Islet of Langerhans (tissue), 1 donor: ENCODE data around the gene FARS2.

ENCODE experiments used
- FAIRE-seq: peaks from one replicate; lab custom pipeline; 2011; peaks lifted over from hg19 to GRCh38; lab: Jason Lieb, UNC

The FARS2 gene

GRCh38 chr6:5326022-5326641 is 64.8 kb downstream of the FARS2 start:
- no peak for FAIRE-seq

DNA sequence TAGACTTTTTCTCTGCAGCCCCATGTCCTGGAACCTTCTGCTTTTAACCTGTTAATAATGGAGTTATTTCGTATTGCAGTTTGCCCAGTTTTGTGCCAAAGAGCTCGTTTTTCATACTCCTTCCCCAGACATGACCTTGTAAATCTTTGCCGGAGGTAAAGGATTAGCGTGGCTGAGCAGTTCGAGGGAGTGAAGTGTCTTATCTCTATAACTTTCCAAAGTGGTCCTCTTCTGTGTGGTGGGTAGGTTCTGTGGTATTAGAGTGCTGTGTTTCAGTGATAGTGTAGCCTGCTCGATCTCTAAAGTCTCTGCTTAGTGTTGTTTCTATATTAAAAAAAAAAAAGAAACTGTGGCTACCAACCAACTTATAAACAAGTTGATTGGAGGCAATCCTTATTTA is 67.5 kb downstream of the FARS2 start:
- FAIRE-seq, result no peak

DNA sequence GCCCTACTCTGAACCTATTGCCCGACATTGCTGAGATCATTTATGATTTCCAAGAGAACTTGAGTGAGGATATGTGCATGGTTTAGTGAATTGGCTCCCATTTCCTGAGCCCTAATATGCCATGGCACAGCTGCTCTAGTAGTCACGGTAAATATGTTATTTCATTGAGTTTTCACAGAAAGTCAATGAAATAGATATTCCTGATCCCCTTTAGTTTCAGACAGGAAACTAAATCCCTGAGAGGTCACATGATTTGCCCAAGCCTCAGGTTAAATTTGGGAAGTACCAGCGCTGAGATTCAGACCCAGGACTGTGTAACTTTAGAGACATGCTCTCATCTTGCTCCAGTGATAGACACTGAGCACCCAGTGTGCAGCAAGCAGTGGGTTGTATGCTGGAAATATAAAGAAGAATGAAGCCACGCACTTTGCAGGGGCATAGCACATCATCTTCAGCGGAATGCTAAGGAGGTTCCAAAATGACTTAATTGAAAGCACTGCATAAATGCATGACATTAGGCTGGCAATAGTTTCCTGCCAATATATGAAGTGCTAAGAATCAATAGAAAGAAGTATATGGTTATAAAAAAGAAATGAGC is 70.6 kb downstream of the FARS2 start:
- FAIRE-seq, result no peak

GRCh38 chr6:5333658-5334057 is 72.3 kb downstream of the FARS2 start:
- no peak for FAIRE-seq

GRCh38 chr6:5334341-5334740 is 73.0 kb downstream of the FARS2 start:
- no peak for FAIRE-seq

- FAIRE-seq, result no peak
These were observed 73.7 kb downstream of the FARS2 start for GRCh38 chr6:5335020-5335419.

DNA sequence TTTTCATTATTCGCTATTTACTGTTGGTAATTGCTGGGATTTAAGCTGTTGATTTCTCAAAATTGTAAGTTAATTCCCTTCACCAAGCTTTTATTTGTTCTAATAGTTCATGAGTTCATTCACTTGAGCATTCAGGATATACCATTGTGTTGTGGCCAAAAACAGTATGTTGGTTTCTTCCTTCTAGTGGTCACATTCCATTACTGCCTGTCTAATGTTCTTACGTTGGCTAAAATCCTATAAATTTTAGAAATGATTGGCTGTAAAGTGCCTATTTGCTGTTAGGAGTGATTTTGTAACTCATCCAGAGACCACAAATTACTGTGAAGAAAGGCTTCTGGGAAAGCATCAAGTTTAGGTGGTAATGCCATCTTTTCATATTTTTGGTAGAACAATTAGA is 76.3 kb downstream of the FARS2 start:
- no peak for FAIRE-seq

DNA sequence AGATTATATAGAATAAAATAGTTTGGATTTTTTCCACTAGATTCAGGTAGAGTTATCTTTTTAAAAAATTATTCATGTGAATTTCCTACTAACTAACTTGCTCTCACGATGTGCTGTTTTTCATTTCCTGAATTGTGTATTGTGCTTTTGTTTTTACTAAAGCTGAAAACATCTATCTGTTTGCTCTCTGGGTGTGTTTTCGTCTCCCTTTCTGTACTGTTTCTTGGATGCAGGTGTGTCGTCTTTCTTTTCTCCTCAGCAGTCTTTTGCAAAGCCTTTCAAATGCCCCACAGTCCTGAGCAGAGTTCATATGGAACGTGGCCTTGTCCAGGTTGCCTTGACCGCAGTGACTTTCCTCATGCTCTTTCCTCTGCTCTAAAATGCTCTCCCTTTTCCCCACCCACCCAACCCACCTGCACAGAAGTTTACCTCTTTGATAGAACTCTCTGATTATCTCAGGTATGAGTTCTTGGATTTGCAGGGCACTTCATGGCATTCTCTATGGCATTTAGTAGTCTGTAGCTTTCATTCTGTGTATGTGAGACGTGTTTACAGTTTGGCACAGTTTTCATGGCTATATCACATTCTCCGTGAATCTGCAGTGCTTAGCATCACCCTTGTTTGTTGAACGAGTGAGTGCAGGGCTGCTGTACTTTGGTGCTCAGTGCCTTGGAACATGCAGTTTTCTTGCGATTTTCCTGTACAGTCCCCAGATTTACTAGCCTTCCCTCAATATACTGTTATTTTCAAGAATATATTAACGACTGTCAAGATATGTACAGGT is 77.1 kb downstream of the FARS2 start:
- FAIRE-seq, result no peak

DNA sequence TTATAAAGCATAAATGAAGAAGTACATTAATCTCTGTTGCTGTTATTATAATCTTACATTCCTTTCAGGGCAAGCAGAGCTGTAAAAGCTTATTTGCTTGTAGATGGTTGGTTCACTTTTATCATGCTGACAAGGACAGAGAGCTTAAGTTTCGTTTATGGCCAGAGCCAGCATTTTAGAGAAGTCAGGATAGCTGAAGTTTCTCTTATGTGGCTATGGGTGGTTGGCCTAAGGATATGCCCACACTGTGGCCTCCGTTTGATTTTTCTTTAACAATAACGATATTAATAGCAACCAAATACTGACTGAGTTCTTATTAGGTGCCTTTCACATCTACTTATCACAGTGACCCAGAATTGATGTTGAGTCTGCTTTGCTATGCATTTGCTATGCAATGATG is 78.5 kb downstream of the FARS2 start:
- no peak for FAIRE-seq

GRCh38 chr6:5341845-5342244 is 80.5 kb downstream of the FARS2 start:
- FAIRE-seq, result no peak

DNA sequence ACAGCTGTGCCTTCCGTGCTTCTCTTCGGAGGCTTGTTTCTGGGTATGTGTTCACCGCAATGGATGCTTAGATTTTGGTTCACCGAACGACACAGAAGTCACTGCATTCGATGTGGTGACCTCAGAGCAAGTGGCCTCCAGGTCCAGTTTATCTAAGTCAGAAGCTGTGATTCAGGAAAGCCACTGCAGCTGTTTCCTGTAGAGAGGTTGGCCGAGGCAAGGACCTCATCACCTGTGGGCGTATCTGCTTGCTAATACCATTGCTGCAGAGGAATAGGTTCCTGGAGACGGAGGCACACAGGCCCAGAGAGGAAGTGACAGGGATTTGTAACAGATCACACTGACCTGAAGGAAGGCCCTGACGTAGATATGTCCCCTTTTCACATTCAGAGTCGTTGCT is 82.7 kb downstream of the FARS2 start:
- FAIRE-seq, result no peak

- FAIRE-seq, result no peak
These were observed 84.0 kb downstream of the FARS2 start for GRCh38 chr6:5345324-5345723.

DNA sequence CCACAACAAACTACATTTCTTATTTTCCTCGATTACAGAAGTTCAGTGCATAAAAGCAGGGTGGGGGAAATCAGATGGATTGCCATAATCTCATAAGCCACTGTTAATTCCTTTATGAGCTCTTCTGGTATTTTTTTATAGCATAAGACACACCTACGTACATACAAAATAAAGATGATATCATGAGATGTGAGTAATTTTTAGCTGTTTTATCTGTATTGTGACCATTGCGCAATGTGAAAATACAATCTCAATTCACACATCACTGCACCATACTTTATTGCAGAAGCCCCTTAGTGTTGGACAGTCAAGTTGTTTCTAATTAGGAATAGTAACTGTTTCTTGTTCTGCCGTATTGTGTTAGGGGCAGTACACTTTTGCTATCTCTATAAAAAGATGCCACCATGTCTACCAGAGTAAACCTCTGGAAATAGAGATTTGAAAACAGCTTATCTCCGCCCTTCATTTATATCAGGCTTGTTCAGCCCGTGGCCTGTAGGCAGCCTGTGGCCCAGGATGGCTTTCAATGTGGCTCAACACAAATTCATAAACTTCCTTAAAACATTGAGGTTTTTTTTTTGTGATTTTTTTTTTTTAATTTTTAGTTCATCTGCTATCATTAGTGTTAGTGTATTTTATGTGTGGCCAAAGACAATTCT is 90.4 kb downstream of the FARS2 start:
- FAIRE-seq, result no peak

- no peak for FAIRE-seq
These were observed 92.7 kb downstream of the FARS2 start for GRCh38 chr6:5353971-5354370.

GRCh38 chr6:5357486-5357885 is 96.2 kb downstream of the FARS2 start:
- no peak for FAIRE-seq

DNA sequence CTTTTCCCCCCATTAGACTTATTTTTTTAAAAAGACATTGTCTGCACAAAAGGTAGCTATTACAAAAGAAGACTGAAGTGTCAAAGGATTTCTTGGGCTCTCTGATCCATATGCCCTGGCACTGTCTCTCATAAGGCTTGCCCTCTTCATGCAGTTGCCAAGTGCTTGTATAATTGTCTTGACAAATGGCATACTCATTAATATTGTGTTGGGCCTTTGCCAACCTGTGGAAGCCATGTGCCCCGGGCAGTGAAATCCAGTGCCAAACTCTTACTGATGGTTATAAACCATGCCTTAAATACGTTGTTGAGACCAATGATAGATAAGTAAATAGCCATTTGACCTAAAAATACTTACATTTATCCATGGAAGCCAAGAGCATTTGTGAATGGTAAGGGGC is 98.1 kb downstream of the FARS2 start:
- FAIRE-seq, result no peak

DNA sequence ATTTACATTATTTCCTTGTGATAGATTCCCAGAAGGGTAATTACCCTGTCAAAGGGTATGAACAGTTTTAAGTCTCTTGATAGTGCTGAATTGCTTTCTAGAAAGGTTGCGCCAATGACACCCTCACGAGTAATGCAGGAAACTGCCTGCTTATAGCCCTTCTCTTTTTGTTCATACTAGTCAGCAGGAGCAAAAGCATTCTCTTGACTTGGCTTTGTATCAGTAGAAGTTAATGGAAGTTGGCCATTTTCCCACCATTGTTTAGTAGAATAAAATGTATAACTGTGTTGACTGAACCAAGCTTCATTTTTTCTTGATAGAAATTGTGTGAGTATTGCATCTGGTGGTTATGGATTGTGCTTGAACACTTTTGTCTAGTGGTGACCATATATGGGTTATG is 100.1 kb downstream of the FARS2 start:
- no peak for FAIRE-seq

DNA sequence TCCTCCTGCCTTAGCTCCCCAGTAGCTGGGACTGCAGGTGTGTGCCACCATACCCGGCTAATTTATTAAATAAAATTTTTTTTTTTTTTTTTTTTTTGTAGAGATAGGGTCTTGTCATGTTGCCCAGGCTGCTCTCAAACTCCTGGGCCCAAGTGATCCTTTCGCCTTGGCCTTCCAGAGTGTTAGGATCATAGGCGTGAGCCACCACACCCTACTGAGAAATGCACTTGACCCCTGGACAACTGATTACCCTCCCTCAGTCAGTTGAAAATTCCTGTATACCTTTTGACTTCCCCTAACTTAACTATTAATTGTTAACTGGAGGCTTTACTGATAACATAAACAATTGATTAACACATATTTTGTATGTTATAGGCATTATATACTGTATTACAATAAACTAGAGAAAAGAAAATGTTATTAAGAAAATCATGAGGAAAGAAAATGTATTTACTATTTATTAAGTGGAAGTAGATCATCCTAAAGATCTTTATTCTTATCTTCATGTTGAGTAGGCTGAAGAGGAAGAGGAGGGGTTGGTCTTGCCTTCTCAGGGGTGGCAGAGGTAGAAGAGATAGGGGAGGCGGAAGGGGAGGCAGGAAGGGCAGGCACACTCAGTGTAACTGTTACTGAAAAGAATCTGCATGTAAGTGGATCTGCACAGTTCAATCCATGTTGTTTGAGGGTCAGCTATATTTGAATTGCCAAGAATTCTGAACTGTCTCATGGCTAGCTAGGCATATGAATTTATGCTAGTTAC is 104.3 kb downstream of the FARS2 start:
- no peak for FAIRE-seq

DNA sequence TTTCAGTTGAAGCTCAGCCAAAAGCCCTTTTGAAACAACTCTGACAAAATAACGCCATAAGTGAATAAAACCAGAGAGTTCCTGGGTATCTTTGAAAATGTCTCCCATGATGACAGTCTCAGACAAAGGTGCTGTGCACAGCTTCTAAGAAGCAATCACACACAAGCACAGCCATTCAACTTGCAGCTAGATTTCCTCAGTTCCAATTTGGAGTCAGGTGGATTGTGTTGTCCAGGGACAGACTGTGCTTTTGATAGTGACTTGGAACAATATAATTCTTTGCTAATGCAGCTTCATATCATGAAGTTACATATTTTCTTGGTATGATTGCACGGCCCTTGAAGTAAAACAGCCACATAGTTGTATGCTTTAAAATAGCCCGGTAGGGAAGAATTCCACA is 105.6 kb downstream of the FARS2 start:
- no peak for FAIRE-seq

- FAIRE-seq, result no peak
These were observed 106.2 kb downstream of the FARS2 start for GRCh38 chr6:5367510-5367909.

- FAIRE-seq, result no peak
These were observed 112.1 kb downstream of the FARS2 start for GRCh38 chr6:5373430-5373829.

DNA sequence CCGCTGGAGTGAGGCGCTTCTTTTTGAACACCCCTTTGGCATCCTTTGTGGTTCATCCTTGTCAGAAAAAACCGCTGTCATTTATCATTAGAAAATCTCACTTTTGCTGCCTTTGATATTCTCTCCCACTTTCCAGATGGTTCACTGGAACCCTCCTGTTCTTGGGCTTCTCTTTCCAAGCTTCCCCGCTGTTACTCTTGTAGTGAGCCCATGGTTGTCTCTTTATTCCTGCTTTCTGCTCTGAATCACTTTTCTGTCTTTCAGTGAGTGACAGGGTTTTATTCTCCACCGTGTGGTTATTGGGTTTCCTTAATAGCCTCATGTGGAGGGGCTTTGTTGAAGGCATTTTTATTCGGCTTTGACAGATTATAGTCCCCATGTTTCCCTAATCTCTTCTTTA is 117.0 kb downstream of the FARS2 start:
- no peak for FAIRE-seq
